OCI-LY1 (cell line): Measurements from ENCODE around the gene ASB15.

Experiments used
- CTCF ChIP-seq: fragments of 200-600 bp; sonication (generic), shearing (Covaris generic); IDR thresholded peaks from 2 replicates; pipeline ENCODE4 v1.5.1; 2017; ENCODE audit warnings: mild to moderate bottlenecking, antibody characterized with exemption, low read length, moderate library complexity, mixed read lengths
- EZH2 ChIP-seq: fragments of 200-600 bp; sonication (generic), shearing (Covaris generic); IDR thresholded peaks from 2 replicates; pipeline ENCODE4 v1.8.0; 2017; ENCODE audit warnings: borderline replicate concordance, mixed run types, mild to moderate bottlenecking, antibody characterized with exemption, low read length, moderate library complexity, mixed read lengths

GRCh38 chr7:123627851-123628250 lies 26.2 kb downstream of the ASB15 start:
- TF ChIP-seq CTCF (no peak), EZH2 (no peak)
